ENCODE measurements around the gene APRT. TPM values are rescaled to one million over a fixed set of nuclear protein-coding genes. Genes with fewer than 3 reads are reported as not detected.

Gene APRT
- total and polyA plus RNA-seq, 12 donors, result 20.8 to 166 (median 36.9) TPM

DNA sequence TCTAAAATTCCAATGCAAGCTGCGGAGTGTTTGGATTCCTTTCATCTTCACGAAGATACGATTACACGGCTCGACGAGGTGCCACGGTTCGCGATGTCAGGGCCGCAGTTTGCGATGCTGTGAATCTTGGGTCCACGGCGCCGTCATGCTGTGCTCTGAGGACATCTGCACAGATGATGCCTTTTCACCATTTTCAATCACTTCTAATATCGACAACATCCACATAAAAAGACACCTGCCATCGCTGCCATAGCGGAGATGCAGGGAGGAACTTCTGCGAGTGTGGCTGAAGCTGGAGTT is 6.8 kb upstream of the APRT start:
- Histone ChIP-seq H3K4me1 (peaks cover 0 to 3% (median 0%) of the 10 kb centered on the region in 9 donors), H3K36me3 (peaks cover 0 to 29% (median 7%) of the 10 kb centered on the region in 9 donors), H3K27ac (no peak overlapping the region), H3K27me3 (no peaks in the 10 kb centered on the region), H3K4me3 (no peak overlapping the region), H3K9me3 (no peaks in the 10 kb centered on the region)
- ATAC-seq (no peak), DNase-seq (no peak)
- intact Hi-C loops (cut with DNase I), result loop anchor here in 7 of 10 donors (5.0 to 10.0 kb wide), 7 partner anchors 34 to 356 kb away; partner anchors contain the start of genes CDH15 (in 2 of the 7), GALNS (in 1 of the 7) and TRAPPC2L (in 1 of the 7)
- WGBS, 2 donors, result 92% methylated on average over 18 of the region's 18 CpGs
- TF ChIP-seq CTCF (IDR thresholded peaks at IDR 0.05), result no peak

DNA sequence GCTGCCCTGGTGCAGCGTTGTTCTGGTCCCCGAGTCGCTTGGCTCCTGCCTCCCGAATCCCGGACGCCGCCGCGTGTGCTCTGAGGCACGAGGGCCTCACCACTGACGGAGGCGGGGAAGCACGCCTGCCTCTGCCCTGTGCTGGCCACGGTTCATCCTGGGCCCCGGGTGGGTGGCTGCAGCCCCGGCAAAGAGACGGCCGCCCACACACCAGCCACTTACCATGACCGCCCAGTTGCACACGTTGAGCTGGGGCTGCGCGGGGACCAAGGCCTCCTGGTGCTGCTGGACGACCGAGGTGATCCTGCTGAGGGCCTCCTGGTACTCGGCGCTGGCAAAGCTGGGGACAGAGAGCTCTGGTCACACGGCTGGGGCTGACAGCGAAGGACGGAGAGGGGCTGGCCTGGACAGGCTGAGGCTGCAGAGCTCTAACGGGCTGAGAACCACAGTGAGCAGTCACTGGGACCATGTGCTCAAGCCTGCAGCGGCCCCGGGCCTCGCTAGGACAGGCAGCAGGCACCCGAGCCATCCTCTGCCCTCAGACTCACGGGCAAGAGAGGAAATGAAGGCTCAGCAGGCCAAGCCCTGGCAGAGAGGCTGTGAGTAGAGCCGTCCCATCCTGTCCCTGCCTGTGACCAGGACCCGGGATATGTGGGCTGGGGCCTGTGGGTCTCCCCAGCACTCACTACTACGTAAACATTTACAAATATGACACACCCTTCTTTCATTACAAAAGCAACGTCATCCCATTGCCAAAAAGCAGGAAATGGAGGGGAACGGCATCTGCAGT is 6.3 kb upstream of the APRT start:
- Histone ChIP-seq H3K4me1 (peaks cover 0 to 8% (median 1%) of the 10 kb centered on the region in 9 donors), H3K36me3 (peaks cover 0 to 26% (median 7%) of the 10 kb centered on the region in 9 donors), H3K27me3 (no peaks in the 10 kb centered on the region), H3K9me3 (no peaks in the 10 kb centered on the region), H3K27ac (no peak overlapping the region), H3K4me3 (no peak overlapping the region)
- no peak for TF ChIP-seq CTCF (IDR thresholded peaks at IDR 0.05)
- intact Hi-C loops (cut with DNase I), result loop anchor here in 7 of 10 donors (5.0 to 10.0 kb wide), 7 partner anchors 34 to 357 kb away; partner anchors contain the start of genes CDH15 (in 2 of the 7), GALNS (in 1 of the 7) and TRAPPC2L (in 1 of the 7)
- DNase-seq (no peak), ATAC-seq (no peak)
- WGBS, 2 donors, result 90 to 91% methylated on average over 40 of the region's 40 CpGs

GRCh38 chr16:88816736-88817535 is 5.2 kb upstream of the APRT start:
- no peak for TF ChIP-seq CTCF (IDR thresholded peaks at IDR 0.05)

More at GRCh38 chr16:88816736-88817535, 5.2 kb upstream of the APRT start:
- H3K27ac ChIP-seq, result no peak overlapping the region
- H3K4me3 ChIP-seq, result no peak overlapping the region
- intact Hi-C loops (cut with DNase I), result loop anchor here in 7 of 10 donors (5.0 to 10.0 kb wide), 7 partner anchors 35 to 358 kb away; partner anchors contain the start of genes CDH15 (in 2 of the 7), GALNS (in 1 of the 7) and TRAPPC2L (in 1 of the 7)
- no peak for ATAC-seq
- peaks cover 0 to 15% (median 2%) of the 10 kb centered on the region in 9 donors for H3K36me3 ChIP-seq
- peaks cover 3 to 17% (median 12%) of the 10 kb centered on the region in 9 donors for H3K4me1 ChIP-seq
- DNase-seq, result no peak
- H3K27me3 ChIP-seq, result no peaks in the 10 kb centered on the region
- WGBS, 2 donors, result 91 to 92% methylated on average over 41 of the region's 41 CpGs
- no peaks in the 10 kb centered on the region for H3K9me3 ChIP-seq

Data from heart right ventricle (tissue), 16 donors.